COLO668 (cell line): ENCODE data around the gene CARMIL3.
"Not testable (repeated sequence)": the region's sequence is repeated elsewhere in the genome, so short reads cannot be mapped to it uniquely, and the experiment has no call there.

ENCODE experiments used
- DNase-seq: peaks from one replicate; lab custom pipeline; 2025; ENCODE audit not compliant: unreplicated experiment; lab: John Stamatoyannopoulos, UW

The CARMIL3 gene

DNA sequence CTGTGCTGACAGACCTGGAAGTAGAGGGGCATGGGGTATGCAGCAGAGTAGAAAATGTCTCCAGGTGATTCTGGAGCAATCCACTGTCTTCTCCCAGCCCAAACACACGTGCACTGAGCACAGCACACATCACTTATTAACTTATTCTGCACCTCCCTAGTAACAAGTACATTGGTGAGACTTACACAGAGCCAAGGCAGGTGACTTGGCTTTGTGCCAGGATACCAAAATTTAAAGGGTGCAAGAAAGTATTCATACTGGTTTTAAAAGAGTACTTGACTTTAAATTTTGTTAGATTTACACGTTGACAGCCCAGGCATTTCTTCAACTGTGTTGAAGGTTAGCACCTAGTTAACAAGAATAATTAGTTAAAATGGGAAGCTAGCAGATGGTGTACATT, 11.1 kb upstream of the CARMIL3 start:
- no peak for DNase-seq

DNA sequence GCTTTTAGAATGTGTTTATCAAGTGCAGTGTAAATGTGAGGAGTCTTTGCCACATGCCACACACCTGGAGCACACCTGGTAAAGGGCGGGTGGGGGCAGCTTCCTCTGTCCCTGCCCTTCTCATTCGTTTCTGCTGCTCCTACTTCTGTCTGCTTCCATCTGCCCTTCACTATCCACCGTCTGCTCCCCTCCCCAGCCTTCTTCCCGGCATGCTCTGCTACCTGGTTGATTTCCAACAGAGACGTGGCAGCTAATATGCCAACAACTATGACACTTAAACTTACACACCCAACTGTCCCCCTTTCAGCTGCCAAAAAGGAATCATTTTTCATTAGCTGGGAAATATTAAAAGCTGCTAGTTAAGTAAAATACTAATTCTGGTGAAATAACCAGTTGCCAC, 9.1 kb upstream of the CARMIL3 start:
- no peak for DNase-seq

DNA sequence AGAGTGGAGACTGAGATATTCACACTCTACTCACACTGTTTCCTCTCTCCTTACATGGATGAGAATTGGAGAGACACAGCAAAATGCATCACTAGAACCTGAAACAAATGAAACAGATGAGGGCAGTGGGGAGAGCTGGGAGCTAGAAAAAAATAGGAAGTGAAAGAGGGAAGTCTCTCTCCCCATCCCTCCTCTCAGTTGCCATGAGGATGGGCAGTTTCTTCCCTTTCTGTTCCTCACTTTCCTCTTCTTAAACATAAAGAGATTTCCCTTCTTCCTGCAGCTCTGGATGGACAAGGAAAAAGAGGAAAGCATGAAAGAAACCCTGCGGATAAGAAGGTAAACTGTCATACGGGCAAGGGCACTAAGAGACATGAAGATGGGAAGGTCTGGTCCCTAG, 2.8 kb upstream of the CARMIL3 start:
- DNase-seq = not testable (repeated sequence)

DNA sequence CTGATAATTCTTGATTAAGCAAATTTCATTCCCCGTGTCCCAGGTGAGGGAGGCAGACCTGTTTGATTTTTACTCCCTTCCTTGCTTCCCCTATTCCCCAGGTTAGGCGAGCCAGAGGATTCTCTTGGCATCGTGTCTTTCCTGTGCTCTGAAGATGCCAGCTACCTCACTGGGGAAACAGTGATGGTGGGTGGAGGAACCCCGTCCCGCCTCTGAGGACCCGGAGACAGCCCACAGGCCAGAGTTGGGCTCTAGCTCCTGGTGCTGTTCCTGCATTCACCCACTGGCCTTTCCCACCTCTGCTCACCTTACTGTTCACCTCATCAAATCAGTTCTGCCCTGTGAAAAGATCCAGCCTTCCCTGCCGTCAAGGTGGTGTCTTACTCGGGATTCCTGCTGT, 1.1 kb upstream of the CARMIL3 start:
- DNase-seq = not testable (repeated sequence)

DNA sequence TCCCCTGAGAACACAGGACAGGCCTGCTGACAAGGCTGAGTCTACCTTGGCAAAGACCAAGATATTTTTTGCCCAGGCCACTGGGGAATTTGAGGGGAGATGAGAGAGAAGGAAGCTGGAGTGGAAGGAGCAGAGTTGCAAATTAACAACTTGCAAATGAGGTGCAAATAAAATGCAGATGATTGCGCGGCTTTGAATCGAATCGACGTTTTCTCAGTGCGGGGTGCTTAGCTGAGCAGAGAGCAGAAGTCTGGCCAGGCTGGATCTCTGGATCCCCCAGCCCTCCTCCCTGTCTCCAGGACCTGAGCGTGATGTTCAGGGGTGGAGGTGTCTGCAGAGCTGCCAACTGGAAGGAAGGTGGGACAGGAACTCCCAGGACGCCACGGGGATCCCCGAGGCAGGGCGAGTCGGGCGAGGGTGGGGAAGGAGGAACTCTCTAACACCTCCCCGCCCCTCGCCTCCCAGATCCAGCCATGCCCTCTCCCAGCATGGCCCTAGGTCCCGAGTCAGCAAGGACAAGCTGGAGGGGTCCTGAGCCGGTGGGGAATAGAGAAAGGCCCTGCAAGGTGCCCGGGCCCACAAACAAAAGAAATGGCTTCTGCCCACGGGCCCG, 527 bp upstream of the CARMIL3 start:
- DNase-seq = no peak

DNA sequence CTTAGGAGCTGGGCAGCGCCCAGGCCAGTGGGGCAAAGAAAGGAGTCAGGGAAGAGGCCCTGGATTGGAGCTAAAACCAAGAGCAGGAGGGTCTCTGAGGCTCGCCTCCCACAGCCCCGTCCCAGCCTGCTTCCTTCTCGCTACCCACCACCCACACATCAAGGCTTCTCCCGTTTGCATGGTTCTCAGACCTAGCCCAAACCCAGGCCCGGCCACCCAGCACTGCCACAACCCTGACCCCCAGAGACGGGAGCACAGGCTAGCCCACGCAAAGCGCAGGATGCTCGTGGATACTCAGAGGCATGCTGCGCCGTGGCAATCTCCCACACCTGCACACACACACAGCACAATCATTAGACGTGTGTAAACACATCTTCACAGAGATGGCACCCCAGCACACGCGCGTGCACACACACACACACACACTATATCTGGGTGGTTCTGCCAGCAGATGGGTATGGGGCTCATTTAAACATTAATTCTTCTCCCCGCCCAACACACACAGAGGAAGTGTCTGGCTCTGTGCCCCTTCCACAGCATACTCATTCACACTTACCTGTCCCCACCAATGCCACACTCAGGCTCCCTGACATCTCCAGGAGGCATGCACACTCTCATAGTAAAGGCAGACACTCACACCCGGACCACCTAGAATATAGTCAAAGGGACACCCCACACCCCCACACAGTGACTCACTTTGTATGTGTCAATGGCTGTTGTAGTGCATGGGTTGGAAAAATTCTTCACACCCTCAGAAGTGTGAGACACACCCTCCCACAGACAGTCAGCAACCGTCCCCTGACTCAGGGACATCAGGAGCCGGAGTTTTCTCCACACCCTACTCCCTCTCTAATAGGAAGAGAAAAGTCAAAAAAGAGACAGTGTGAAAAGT, 1.1 kb downstream of the CARMIL3 start:
- no peak for DNase-seq

DNA sequence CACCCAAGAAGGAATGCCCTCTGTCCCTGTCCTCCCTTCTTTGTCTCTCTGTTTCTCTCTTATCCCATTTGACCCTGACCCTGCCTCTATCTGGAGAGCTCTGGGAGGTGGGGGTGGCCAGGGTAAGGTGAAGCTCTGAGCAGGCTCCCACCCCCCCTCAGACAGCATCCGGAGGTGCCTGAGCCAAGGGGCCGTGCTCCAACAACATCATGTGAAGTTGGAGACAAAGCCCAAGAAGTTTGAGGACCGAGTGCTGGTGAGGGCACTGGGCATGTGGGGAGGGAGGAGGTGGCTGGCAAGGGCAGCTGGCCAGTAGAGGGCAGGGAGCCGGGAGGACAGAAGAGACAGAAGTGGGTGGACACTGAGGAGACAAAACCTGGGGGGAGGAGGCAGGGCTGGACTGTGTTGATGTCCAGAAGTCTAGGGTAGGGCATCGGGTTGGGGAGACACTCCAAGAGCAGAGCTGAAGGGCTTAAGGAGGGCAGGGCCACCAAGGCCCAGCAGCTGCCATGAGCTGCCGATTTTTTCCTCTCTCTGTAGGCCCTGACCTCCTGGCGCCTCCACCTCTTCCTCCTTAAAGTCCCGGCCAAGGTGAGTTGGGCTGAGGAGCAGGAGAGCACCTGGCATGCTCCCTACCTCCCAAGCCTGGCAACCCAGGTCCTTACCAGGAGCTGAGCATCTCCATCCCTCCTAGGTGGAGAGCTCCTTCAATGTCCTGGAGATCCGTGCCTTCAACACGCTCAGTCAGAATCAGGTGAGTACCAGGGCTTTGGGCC, 1.9 kb downstream of the CARMIL3 start:
- DNase-seq = no peak

DNA sequence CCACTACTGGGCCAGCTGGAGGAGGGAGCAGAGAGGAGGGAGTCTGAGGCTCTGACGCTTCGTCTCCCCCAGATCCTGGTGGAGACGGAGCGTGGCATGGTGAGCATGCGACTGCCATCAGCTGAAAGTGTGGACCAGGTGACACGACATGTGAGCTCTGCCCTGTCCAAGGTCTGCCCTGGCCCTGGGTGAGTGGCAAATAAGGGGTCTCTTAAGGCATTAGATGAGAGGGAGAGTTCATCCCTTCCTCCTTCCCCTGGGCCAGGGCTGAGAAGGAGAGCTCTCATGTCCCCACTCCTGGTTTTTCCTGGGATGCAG, 2.5 kb downstream of the CARMIL3 start:
- no peak for DNase-seq

DNA sequence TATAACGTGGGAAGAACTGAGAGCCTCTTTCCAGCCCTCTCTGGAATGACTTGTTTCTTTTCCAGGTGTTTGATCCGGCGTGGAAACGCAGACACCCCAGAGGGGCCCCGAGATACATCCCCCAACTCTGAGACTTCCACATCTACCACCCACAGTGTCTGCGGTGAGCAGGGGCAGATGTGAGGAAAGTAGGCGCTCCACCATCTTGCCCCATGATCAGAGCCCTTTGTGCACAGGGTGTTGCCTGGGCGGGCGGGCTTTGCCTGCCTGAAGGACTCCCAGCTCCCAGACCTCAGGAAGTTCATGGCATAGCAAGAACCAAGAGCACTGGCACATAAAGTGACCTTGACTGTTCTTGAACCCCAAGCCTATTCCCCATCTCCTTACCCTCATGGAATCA, 2.8 kb downstream of the CARMIL3 start:
- no peak for DNase-seq

DNA sequence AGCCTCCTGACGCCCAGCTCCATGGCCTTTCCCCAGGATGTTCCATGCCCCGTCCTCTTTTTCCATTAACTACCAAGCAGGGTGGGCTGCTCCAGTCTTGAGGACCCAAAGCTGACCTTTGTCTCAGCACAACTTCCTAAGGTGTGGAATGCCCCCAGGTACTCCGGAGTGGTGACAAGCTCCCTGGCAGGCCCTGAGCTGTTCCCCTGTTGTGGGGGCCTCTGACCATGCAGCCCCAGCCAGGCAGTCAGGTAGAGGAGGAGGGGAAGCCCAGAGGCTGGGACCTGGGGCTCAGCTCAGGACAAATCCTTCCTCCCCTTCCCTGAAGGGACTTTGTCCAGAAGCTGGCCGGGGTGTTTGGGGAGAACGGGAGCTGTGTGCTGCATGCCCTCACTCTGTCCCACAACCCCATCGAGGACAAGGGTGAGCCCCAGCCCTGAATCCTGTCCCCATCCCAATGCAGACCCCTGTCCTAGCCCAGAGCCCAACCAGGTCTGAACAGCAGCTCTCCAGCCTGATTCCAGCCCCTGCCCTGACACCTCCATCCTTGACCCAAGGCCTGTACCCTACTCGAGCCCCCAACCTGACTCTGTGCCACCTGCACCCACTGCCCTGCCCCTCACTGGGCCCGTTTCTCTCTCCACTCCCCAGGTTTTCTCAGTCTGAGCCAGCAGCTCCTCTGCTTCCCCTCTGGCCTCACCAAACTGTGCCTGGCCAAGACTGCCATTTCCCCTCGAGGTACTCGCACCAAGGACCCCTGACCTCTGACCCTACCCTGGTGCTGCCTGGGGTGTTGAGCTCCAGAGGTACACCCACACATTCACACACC, 4.4 kb downstream of the CARMIL3 start:
- no peak for DNase-seq

DNA sequence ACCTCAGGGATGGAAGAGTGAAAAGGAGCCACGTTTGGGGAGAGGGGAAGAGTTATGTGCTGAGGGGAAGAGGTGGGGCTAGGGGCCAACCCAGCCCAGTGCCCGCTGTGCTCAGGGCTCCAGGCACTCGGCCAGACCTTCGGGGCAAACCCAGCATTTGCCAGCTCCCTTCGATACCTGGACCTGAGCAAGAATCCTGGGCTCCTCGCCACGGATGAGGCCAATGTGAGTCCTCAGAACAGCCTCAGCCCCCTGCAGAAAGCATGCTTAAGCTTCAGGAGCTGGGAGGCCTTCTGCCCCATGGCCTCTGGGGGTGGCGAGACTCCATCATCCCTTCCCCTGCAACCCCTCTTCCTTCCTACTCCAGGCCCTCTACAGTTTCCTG, 5.0 kb downstream of the CARMIL3 start:
- no peak for DNase-seq

DNA sequence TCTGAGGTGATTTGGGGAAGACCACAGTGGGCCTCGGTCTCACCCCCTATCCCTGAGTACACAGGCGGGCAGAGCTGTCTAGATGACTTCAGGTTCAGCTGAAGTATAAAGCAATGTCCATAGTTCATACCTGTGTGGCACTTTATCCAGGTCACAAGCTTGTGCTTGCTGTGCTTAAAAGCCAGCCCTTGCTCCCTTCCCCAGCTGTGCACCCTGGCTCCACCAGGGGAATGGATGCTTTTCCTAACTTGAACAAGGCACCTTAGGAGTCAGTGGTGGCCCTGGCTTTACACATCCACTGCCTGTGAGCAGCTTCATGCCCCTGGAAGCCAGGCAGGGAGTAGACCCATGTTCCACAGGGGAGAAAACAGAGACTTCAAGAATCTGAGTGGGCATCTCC, 5.5 kb downstream of the CARMIL3 start:
- no peak for DNase-seq

DNA sequence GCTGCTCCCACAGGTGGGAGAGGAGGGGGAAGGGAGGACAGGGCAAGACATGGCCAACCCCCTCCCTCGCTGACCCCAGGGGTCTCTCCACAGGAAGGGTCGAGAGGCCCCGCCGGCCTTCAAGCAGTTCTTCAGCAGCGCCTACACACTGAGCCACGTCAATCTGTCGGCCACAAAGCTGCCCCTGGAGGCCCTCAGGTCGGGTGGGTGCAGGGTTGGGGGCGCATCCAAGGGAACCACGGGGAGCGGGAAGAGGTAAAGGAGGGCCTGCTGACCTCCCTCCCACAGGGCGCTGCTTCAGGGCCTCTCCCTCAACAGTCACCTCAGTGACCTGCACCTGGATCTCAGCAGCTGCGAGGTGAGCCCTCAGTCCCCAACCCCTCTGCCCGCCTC, 6.1 kb downstream of the CARMIL3 start:
- DNase-seq = no peak

DNA sequence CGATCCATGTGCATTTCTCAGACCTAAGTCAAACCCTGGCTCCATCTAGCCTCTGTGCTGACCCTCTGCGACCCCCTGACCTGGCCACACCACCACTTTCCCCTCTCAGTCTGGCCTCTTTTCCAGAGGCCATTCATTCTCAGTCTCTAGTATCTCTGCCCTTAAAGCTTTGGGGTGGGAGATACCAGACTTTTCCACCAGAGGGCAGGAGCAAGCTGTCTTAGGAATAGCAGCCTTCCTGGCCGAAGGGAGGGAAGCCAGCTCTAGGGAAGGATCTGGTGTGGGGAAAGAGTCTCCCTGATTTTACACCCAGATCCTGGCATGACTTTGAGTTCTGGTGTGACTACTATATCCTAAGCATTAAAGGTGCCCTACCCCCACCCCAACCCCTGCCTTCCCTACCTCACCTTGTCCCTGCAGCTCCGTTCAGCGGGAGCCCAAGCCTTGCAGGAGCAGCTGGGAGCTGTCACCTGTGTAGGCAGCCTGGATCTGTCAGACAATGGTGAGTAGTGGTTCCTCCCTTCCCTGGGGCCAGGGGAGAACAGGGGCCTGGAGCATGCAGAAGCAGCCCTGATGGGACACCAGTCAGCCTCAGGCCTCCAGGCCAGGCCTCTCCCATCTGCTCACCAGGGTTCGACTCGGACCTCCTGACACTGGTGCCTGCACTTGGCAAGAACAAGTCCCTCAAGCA, 6.6 kb downstream of the CARMIL3 start:
- DNase-seq = peak; percentile 72

DNA sequence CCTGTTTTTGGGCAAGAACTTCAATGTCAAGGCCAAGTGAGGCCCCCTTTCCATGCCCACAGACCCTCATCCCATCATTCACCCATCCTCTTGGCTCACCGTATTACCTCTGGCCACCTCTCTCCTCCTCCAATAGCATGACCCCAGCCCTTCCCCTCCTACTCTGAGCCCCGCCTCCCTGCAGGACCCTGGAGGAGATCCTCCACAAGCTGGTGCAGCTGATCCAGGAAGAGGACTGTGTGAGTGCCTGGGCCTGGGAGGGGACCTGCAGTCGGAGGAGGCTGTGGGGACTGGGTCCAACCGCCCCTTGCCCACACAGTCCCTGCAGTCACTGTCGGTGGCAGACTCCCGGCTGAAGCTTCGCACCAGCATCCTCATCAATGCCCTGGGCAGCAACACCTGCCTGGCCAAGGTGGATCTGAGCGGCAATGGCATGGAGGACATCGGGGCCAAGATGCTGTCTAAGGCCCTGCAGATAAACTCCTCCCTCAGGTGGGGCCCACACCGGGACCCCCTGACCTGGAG, 7.2 kb downstream of the CARMIL3 start:
- no peak for DNase-seq

DNA sequence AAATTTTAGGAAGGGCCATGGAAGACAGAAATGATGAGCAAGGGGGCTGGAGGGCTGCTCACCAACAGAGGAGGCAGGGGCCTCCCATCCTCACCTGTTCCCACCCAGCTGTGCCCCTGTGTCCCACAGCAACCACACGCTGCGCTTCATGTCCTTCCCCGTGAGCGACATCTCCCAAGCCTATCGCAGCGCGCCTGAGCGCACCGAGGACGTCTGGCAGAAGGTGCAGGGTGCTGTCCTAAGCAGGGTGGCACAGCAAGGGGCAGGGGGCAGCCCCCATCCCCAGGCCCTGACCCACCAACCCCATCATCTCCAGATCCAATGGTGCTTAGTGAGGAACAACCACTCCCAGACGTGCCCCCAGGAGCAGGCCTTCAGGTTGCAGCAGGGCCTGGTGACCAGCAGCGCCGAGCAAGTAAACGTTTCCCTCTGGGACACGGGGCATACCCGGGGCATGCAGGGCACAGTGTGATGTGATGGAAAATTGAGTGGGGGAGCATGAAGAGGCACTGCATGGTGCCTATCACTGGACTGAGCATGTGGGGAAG, 8.1 kb downstream of the CARMIL3 start:
- no peak for DNase-seq

DNA sequence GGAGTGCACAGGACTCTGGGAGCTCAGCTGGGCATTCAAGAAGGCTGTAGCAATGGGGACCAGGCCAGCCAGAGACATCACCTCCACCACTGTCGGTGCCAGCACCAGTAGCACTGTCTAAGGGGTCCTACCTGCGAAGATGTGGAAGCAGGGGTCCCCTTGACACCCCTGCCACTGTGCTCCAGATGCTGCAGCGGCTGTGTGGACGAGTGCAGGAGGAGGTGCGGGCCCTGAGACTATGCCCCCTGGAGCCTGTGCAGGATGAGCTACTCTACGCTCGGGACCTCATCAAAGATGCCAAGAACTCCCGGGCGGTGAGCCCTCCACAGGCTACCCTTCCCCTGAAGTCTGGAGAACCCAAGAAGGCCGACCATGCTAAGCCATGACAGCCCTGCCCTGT, 8.6 kb downstream of the CARMIL3 start:
- no peak for DNase-seq

DNA sequence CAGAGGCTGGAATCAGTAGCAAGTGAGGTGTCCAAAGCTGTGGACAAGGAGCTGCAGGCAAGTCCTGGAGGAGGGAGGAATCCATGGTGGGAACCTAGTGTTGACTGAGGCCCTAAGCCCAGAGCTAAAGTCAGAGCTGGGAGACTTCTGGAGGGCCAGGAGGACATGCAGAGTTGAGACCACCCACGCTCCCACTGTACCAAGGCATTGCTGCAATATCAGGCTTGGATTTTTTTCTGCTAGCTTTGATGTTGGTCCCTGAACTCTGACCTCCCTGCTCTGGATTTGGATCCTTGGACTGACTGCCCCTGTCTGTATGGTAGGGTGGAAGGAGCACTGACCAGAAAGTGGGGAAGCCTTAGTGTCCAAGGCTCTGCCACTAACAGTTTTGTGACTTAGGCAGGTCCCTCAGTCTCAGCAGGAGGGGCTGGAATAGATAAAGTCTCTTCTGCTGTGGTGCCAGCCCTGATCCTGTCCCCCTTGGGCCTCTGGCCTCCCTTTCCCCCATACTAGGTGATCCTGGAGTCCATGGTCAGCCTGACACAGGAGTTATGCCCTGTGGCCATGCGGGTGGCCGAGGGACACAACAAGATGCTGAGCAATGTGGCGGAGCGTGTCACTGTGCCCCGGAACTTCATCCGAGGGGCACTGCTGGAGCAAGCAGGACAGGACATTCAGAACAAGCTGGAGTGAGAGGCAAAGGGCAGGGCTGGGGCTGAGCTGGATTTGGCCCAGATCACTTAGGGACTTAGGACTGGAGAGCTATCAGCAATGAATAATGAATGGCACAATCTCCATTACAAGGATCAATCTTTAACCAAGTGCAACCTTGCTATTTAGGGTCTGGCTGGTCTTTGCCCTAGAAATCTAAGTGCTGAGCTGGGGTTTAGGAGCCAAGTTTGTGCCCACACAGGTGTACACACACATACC, 9.4 kb downstream of the CARMIL3 start:
- no peak for DNase-seq
